Muscle of arm (tissue), 12 donors: Measurements from ENCODE around the gene EFCAB8. TPM values are rescaled to one million over a fixed set of nuclear protein-coding genes. Genes with fewer than 3 reads are reported as not detected.
"Not testable (repeated sequence)": the region's sequence is repeated elsewhere in the genome, so short reads cannot be mapped to it uniquely, and the experiment has no call there.

Source experiments
- DNase-seq: peaks from one replicate; pipeline ENCODE4 v3.0.0-alpha.2; 2013
- polyA plus RNA-seq, 12 donors: library from polyadenylated mRNA; unstranded; fragments of 120-200 nt; gene quantifications; one replicate each; pipeline ENCODE4 v1.2.1, GENCODE V29; 2013; ENCODE audit not compliant: insufficient read length in 12 of 12

The EFCAB8 gene
- polyA plus RNA-seq, 12 donors: 0.05 to 0.40 (median 0.15) TPM; not detected in 5

DNA sequence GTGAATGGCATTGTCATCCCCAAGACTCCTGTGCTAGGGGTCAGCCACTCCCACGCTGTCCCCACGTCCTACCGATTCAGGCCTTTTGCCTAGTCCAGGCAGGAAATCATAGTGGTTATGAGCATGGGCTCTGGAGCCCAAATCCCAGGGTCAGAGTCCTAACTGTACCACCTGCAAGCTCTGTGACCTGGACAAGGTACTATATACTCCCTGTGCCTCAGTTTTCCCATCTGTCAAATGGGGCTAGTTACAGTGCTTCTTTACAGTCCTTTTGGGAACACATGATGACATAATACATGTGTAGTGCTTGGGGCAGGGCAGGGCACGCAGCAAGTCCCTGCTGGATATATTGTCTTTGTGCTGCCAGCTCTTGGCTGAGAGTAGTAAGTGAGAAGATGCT lies 27.2 kb downstream of the EFCAB8 start:
- DNase-seq: no peak

DNA sequence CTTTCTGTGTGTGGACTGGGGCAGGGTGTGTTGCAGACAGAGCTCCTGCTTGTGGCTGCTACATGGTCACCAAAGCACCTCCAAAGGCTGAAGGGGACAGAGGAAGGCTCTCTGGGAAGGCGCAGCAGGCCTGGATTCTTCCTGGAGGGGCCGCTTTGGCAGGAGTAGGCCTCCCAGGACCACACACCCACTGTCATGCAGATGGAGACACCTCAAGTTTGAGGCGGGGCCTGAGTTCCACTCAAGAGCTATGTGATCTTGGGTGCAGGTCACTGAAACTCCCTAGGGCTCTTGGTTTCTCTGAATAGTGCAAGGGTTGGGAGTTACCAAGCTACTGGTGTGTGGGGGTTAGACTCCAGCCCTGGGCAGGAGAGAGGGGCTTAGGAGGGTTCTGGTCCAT lies 27.9 kb downstream of the EFCAB8 start:
- no peak for DNase-seq

DNA sequence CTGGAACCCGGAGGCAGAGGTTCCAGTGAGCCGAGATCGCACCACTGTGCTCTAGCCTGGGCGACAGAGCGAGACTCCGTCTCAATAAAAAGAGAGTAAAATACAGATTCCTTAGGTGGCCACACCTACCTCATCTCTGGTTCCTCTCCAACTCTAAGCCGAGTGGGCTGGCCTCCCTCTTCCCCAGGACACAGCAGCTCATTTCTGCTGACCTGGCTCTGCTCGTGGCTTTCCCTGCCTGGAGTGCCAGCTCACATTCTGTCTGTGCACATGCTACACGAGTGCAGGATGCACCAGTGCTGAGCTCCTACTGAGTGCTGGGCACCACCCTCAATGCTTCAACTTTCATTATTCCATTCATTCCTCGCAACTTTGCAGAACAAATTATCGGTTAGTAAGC lies 28.8 kb downstream of the EFCAB8 start:
- no peak for DNase-seq

DNA sequence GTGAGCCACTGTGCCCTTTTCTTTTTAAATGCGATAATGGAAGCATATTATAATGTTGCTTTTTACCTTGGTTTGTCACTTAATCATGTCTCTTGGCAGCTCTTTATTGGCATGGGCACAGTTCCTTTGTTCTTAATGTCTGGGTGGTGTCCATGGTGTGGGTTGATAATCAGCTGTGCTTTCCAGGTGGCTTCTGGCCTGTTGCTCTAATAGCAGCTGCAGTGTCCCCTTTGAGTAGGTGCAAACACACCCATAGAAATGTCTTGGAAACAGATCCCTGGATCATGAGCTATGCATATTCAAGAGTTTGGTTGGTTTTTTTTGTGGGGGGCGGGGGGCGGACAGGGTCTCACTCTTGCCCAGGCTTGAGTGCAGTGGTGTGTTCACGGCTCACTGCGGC lies 29.9 kb downstream of the EFCAB8 start:
- DNase-seq: no peak

DNA sequence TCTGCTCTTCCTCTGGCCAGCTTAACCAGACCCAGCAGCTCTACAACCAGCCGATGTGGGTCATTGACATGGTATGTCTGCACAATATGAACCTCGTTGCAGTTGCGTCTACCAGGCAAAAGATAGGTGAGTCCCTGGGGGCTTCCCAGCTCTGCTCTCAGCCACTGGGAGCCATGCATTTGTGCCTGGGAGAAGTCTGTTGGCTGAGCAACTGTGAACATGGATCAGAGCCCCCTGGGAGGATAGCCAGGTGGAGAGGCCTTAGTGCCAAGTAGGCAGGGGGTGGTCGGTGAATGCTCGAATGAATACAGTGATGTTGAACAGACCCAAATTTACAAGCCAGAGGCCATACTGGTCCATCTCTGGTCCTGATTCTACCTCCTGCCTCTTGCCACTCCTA lies 30.6 kb downstream of the EFCAB8 start:
- no peak for DNase-seq

- DNase-seq: no peak
These were observed 32.8 kb downstream of the EFCAB8 start for GRCh38 chr20:32891491-32891890.

DNA sequence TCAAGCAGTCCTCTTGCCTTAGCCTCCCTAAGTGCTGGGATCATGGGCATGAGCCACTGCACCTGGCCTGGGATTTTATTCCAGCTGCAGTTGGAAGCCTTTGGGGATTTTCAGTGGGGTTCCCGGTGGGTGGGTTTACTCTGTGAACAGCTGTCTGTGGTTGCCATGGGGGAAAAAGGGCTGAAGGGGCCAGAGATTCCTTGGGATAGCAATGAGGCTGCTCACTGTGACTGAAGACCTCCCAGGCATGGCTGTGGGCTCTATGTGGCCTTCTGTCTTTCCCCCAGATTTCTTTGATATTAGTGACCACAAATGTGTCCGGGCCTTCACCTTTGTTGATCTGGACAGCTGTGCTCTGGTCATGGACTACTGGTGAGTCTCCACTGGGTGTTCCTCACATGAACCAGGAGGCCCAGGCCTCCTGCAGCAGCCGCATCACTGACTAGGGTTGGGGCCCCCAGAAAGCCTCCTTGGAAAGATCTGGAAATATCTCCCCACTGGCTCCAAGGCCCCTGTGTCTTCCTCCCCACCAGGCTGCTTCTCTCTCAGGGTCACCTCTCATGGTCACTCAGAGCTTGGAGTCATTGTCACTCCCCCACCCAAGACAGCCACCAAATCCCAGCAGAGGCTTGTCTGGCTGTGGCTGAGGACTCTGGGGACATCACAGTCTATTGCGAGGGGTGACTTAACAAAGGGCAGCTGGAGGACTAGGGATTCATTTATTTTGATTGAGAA lies 33.4 kb downstream of the EFCAB8 start:
- no peak for DNase-seq

GRCh38 chr20:32893263-32894025 lies 34.7 kb downstream of the EFCAB8 start:
- no peak for DNase-seq

GRCh38 chr20:32894026-32894483 lies 35.3 kb downstream of the EFCAB8 start:
- no peak for DNase-seq

DNA sequence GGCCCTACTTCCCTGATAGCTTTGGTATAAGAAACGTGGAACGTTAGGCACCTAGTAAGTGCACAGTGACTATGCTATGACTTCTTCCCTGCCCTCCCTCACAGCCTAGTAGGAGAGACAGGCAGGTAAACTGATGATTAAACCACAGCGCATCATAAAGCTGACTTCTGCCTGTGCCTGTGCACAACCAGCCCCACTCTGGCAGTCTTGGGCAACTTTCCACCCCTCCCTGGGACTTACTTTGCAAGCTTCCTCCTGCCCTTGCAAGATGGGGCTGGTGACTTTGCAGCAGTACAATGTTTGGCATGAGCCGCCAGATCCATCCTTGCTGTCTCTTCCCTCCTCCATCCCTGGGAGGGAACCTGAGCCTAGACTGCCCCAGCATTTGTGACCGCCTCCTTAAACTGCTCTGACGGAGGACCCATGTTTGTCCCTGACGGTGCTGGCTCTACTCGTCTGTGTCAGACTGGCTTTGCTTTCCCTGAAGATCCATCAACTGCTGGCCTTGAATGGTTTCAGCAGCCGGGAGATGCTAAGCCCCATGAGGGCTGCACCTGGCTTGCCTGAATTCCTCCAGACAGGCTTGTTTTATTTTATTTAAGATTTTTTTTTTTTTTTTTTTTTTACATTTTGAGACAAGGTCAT lies 36.1 kb downstream of the EFCAB8 start:
- DNase-seq: no peak

DNA sequence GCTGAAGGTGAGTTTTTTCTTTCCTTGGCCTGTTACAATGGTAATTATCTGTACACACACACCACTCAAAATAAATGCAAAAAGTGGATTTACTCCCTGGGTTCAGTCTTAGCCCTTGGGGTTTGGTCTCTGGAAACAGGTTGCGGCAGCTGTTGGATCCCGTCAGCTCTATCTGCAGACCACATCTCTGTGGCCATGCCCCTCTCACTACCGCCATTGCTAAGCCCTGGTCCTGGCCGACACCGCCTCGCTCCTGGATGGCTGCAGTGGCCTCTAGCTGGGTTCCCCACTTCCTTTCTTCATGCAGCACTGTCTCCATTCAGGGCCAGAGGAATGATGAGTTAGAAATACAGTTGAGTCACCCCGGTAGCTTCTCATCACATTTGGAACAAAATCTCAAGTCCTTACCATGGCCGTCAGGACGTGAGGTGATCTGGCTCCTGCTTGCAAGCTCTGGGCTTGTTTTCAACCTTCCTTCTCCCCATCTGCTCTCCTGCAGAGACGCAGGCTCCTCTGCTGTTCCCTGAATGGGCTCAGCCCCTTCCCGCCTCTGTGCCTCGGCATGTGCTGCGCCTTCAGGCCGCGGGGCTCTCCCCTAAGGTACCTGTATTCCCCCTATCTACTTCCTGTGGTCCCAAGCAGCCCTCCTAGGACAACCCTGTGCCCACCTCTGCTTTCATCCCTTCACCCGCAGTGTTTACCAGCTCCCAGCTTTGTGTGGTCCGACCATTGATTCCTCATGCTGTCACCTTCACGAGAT lies 38.0 kb downstream of the EFCAB8 start:
- DNase-seq: no peak

DNA sequence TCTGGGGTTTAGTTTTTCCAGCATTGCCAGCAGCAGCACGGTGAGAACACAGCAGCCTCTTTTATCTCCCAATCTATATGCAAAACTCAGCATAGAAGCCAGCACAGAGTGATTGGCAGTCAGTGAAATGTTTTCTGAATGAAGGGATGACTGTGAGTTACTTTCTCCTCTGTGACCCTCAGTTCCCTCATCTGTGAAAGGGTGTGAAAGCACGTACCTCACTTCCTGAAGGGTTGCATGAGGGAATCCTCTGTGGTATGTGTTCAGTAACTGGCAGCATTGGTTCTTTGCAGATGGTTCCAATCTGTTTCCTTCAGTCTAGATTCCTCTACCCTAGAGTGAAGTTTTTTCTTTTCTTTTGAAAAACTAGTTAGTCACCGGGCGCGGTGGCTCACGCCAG lies 40.0 kb downstream of the EFCAB8 start:
- no peak for DNase-seq

- peak; percentile 14 for DNase-seq
These were observed 44.0 kb downstream of the EFCAB8 start for GRCh38 chr20:32902456-32903420.

- DNase-seq: no peak
These were observed 45.0 kb downstream of the EFCAB8 start for GRCh38 chr20:32903666-32904175.

DNA sequence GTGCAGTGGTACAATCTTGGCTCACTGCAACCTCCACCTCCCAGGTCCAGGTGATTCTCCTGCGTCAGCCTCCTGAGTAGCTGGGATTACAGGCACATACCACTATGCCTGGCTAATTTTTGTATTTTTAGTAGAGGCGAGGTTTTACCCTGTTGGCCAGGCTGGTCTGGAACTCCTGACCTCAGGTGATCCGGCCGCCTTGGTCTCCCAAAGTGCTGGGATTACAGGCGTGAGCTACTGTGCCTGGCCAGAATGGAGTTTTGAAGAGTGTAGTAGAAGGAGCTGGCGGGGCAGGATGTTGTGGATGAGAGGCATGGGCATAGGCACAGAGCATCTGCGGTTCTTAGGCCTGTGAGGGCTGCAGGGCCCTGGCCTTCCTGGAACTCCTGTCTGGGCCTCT lies 46.0 kb downstream of the EFCAB8 start:
- not testable (repeated sequence) for DNase-seq

- DNase-seq: no peak
These were observed 47.5 kb downstream of the EFCAB8 start for GRCh38 chr20:32906200-32906599.

GRCh38 chr20:32906871-32907495 lies 48.3 kb downstream of the EFCAB8 start:
- DNase-seq: no peak

DNA sequence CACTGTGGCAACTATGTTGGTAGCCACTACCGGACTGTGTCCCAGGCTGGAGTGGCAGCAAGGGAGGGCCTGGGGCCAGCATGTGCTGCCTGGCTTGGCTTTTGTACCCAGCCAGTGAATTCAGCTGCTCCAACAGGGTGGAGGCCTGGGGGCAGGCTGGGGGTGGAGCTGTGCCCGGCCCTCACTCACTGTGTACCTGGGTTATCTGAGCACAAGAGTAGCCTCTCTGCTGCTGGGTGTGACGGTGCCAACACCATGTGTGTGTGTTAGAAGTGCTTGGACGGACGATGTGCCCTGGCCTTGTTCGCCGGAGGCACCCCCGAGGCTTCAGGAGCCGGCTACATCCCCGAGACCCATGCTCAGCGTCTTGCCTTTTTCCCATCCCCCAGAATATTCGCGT lies 49.2 kb downstream of the EFCAB8 start:
- DNase-seq: no peak

DNA sequence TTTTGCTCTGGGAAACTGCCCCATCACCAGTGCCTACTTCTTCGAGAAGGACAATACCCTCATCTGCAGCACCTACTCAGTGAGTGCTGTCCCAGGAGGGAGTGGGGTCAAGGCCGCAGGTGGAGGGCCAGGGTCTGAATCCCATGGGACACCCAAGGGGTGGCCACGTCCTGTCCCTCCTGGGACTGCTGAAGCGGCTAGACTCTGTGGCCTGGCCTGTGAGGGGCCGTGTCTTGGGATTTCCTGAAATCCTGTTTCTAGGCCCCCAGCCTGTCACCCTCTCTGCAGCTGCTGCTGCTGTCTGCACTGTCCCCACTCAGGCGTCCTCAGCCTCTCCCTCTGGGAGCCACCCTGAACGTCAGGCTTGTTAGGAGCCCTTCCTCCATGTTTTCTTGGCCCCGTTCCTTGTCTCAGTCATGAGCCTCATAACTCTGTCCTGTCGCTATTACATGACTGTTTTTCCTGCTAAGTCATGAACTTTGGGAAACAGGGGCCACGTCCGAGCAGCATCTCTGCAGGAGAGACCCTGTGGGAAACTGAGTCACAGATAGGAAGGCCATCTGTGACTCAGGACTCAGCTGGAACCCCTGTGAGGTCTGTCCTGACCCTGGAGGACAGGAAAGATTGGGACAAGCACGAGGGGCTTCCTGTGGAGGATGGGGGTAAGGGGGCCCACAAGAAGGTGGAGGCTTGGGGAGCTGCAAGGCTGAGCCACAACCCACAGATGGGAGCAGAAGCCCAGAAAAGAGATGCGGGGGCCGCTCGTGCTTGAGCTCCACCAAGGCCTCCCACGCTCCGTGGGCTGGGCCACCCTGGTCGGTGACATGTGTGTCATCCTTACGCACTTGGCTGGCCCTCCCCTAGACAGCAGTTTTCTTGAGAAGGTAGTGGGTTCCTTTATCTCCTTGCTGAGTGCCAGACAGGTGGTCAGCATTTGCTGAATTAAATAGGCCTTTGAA lies 49.9 kb downstream of the EFCAB8 start:
- DNase-seq: no peak
